GM04504 (cell line): ENCODE results near the gene KSR1.
"Not testable (repeated sequence)": the region's sequence is repeated elsewhere in the genome, so short reads cannot be mapped to it uniquely, and the experiment has no call there.

Experiments used
- DNase-seq: peaks from one replicate; pipeline ENCODE4 v3.0.0-alpha.2; 2012; ENCODE audit warnings: low read depth

Gene KSR1

GRCh38 chr17:27494192-27495091, 38.2 kb downstream of the KSR1 start:
- peak; percentile 41 for DNase-seq

GRCh38 chr17:27495460-27495859, 39.2 kb downstream of the KSR1 start:
- no peak for DNase-seq

GRCh38 chr17:27496005-27496404, 39.8 kb downstream of the KSR1 start:
- DNase-seq: no peak

- DNase-seq: no peak
Observed at GRCh38 chr17:27496437-27496943, 40.2 kb downstream of the KSR1 start.

GRCh38 chr17:27496971-27497370, 40.7 kb downstream of the KSR1 start:
- no peak for DNase-seq

GRCh38 chr17:27497696-27498095, 41.4 kb downstream of the KSR1 start:
- DNase-seq: no peak

- no peak for DNase-seq
Observed at GRCh38 chr17:27498615-27499309, 42.5 kb downstream of the KSR1 start.

GRCh38 chr17:27499451-27500265, 43.4 kb downstream of the KSR1 start:
- no peak for DNase-seq

GRCh38 chr17:27501338-27501737, 45.1 kb downstream of the KSR1 start:
- not testable (repeated sequence) for DNase-seq

- peak; percentile 87 for DNase-seq
Observed at GRCh38 chr17:27502526-27503324, 46.5 kb downstream of the KSR1 start.

GRCh38 chr17:27503611-27504010, 47.4 kb downstream of the KSR1 start:
- no peak for DNase-seq

- no peak for DNase-seq
Observed at GRCh38 chr17:27504188-27504995, 48.1 kb downstream of the KSR1 start.

- DNase-seq: no peak
Observed at GRCh38 chr17:27506348-27507218, 50.3 kb downstream of the KSR1 start.

- DNase-seq: no peak
Observed at GRCh38 chr17:27511168-27511883, 55.1 kb downstream of the KSR1 start.

GRCh38 chr17:27512031-27512430, 55.8 kb downstream of the KSR1 start:
- DNase-seq: no peak

GRCh38 chr17:27512511-27513346, 56.5 kb downstream of the KSR1 start:
- DNase-seq: no peak

- DNase-seq: no peak
Observed at GRCh38 chr17:27513849-27514248, 57.6 kb downstream of the KSR1 start.
